ENCODE results near the gene ISCA2.

DNA sequence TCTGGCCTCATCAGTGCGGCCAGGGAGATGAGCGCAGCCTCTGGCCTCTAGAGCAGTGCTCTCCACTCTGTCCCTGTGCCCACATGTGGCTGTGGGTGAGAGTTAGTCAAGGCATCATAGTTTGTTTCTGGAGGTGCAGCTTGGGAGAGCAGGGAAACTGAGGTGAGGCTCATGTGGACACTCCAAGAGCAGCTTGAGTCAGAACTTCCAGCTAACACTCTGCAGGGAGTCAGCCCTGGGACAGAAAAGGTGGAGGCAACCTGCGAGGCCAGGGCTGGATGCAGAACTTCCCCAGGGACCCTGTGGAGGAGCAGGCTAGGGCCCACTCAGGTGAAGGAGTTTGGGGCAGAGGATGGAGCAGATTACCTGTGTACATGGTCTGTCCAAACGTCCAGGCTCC lies 10.8 kb downstream of the ISCA2 start:
- TF ChIP-seq, protein P1, sequence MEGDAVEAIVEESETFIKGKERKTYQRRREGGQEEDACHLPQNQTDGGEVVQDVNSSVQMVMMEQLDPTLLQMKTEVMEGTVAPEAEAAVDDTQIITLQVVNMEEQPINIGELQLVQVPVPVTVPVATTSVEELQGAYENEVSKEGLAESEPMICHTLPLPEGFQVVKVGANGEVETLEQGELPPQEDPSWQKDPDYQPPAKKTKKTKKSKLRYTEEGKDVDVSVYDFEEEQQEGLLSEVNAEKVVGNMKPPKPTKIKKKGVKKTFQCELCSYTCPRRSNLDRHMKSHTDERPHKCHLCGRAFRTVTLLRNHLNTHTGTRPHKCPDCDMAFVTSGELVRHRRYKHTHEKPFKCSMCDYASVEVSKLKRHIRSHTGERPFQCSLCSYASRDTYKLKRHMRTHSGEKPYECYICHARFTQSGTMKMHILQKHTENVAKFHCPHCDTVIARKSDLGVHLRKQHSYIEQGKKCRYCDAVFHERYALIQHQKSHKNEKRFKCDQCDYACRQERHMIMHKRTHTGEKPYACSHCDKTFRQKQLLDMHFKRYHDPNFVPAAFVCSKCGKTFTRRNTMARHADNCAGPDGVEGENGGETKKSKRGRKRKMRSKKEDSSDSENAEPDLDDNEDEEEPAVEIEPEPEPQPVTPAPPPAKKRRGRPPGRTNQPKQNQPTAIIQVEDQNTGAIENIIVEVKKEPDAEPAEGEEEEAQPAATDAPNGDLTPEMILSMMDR (IDR thresholded peaks at IDR 0.05), result no peak
- TF ChIP-seq POLR2A (IDR thresholded peaks at IDR 0.05), result no peak

Data from testis (tissue), 2 donors.